Heart left ventricle (tissue), 13 donors: ENCODE results near the gene MPPE1.

ENCODE experiments used
- CTCF ChIP-seq, 12 donors: fragments of 200-600 bp; sonication (generic) in 4 of 12; IDR thresholded peaks; one replicate each; pipeline versions ENCODE4 v1.5.0 to v1.8.0; 2018 to 2022; ENCODE audit warnings: antibody characterized with exemption in 12 of 12, mild to moderate bottlenecking in 5 of 12
- POLR2A ChIP-seq, 2 donors: fragments of 450-650 bp; IDR thresholded peaks; one replicate each; pipeline ENCODE4 v1.6.1; 2017; ENCODE audit warnings: antibody characterized with exemption in 2 of 2, mild to moderate bottlenecking in 2 of 2, moderate library complexity in 2 of 2
- donor health status: ischemic (EF 13 %, LVEDD 7.1; RV severe dilation, severe dysfunction).
- donor health status: DM: no; HTN: yes; CAD: no.
- donor health status: DM: no; HTN: no; CAD: no.
- donor health status: ischemic (EF 25% LVEDD 6.9; RV normal size, moderate dysfunction).
- donor health status: ischemic (EF 25% LVEDD 5.7; RV mildly dilated, moderate dysfunction).
- donor health status: ischemic (EF 35%, LVEDD 5.7; RV mildly dilated, moderate dysfunction).
- donor health status: nonischemic (EF 11% LVEDD 7.7; RV severe dilation, severe dysfunction).
- donor health status: DM: yes; HTN: yes; CAD: no.
- donor health status: PGD.
- donor health status: ischemic (EF 29% LVEDD 5.4; RV normal size, mild dysfunction).
- donor health status: nonischemic (EF 23%, LVEDD 6.1; RV moderate dilation, normal function).

DNA sequence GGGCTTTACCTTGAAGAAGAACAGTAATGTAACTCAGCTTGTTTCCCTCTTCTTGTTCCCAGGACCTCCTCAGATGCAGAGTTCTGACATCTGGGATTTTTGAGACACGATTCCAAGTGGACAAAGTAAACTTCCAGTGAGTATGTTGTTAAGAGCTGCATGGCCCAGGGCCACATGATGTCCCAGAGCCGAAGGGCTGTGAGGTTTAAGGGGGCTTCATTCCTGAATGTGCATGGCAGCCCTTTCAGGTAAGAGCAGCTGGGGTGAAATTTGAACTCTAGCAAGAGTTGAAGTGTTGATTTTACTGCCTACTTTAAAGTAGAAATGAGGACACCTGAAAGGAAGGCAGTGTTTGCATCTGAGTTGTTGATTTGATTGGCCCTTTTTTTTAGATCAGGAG, 43.6 kb downstream of the MPPE1 start:
- TF ChIP-seq CTCF (IDR thresholded peaks at IDR 0.05) (no peak), POLR2A (IDR thresholded peaks at IDR 0.05) (no peak)
